Stimulated activated CD4-positive, alpha-beta T cell treated with anti-CD3 and anti-CD28 coated beads, TNF-alpha, amount 100 ng/mL, for 48 hours (primary cell): ENCODE data around the gene TMEM203.

Experiments
- DNase-seq, 3 donors: peaks; one replicate each; pipeline ENCODE4 v3.0.0-alpha.2; 2020; ENCODE audit warnings: low read depth in 3 of 3

The TMEM203 gene

DNA sequence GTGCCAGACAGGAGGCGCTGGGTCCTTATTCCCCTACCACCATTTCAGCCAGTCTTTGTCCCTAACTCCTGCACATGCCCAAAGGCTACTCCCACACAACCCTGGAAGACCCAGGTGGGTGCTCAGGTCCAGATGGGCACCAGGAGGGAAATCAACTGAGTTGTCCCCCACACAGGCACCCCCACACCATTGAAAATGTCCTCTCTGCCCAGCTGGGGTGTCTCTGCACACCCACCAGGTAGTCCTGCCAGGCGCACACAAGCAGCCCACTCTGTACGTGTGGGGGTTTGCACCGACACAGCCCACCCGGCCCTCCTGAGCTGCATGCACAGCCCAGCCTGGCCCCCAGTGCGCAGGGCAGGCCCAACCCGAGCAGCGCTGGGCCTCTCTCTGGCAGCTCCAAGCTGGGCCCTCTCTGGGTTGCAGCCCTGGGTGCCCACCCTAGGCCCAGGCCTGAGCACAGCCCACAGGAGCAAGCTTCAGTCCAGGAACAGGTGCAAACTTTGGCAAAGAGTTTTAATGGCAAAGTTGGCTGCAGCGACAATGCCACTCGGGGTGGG lies 14.4 kb upstream of the TMEM203 start:
- DNase-seq: no peak

- no peak for DNase-seq
Observed at GRCh38 chr9:137218754-137219271, 13.4 kb upstream of the TMEM203 start.

DNA sequence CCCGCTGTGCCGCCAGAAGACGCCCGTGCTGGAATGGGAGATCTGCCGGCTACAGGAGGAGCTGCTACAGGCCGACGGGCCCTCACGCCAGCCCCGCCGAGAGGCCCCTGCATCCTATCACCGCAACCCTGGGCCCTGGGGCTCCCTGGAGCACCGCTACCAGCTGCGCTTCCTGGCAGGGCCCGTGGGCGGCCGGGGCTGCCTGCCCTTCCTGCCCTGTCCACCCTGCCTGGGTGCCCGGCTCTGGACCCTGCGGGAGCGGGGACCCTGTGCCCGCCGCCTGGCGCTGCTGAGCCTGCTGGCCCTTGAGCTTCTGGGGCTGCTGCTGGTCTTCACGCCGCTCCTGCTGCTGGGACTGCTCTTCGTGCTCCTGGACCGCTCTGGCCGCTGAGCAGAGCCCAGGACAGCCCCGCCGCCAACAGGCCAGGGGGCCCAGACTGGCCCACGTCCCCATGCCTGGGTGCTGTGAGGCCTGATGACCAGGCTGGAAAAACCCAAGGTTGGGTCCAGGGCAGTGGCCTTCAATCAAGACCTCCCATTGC lies 12.8 kb upstream of the TMEM203 start:
- no peak for DNase-seq

DNA sequence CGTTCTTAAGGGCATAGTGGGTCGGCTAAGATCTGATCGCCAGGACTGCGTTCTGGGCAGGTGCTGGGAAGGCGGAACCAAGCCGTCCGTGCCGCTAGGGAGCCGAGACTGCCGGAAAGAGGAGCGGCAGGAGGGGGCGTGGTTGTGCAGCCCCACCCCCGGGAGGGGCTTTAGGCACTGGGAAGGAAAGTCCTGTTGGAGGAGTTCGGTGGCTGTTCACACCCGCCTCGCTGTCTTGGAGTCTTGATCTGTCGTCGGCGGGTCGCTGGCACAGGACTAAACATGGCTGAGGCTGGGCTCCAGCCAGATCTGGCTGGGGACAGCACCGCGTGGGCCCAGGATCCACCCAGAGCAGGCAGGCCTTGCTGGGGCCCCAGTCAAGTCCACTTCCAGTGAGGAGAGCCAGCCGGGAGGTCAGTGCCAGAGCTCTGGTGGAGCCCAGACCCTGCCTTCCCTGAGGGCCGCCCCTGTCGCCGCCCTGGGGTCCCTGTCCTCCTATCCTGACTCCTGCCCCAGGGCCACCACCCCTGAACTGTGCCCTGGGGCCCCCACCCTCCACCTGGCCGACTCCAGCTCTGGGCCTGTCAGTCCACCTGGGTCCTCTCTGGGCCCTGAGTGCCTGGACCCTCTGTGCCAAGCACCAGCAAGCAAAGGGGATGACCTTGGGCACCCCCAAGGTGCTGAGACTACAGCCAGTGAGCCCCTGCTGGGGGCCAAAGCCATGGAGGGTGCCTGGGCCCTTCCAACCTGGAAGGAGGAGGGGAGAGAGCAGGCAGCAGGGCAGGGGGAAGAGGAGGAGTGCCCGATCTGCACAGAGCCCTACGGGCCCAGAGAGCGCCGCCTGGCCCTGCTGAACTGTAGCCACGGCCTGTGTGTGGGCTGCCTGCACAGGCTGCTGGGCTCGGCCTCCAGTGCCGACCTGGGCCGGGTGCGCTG lies 12.1 kb upstream of the TMEM203 start:
- no peak for DNase-seq

- no peak for DNase-seq
Observed at GRCh38 chr9:137216188-137216965, 10.9 kb upstream of the TMEM203 start.

DNA sequence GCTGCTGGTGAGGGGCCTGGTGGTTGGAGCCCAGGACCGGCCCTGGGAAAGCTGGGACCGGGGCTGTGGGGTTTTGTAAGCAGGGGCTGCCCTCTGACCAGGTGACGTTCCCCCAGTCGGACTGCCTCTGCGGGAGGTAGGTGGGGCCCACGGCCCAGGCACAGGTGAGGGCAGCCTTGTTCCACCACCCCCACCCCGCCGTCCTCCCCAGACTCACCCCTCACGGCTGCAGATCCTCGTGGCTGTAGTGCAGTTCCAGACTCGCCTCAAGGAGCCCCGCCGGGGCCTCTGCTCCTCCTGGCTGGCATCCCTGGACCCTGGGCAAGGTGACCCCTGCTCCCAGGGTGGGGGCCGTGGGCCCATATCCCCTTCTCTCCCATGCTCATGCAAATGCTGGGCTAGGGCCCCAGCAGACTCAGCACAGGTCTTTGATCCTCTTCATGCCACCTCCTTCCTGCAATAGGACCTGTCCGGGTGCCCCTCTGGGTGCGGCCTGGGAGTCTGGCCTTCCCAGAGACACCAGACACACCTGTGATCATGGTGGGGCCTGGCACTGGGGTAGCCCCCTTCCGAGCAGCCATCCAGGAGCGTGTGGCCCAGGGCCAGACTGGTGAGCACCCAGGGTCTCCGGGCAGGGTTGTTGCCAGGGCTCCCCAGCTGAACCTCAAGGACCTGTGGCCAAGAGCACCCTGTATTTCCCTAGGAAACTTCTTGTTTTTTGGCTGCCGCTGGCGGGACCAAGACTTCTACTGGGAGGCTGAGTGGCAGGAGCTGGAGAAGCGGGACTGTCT lies 9.9 kb upstream of the TMEM203 start:
- DNase-seq: no peak

- no peak for DNase-seq
Observed at GRCh38 chr9:137214620-137215019, 9.2 kb upstream of the TMEM203 start.

DNA sequence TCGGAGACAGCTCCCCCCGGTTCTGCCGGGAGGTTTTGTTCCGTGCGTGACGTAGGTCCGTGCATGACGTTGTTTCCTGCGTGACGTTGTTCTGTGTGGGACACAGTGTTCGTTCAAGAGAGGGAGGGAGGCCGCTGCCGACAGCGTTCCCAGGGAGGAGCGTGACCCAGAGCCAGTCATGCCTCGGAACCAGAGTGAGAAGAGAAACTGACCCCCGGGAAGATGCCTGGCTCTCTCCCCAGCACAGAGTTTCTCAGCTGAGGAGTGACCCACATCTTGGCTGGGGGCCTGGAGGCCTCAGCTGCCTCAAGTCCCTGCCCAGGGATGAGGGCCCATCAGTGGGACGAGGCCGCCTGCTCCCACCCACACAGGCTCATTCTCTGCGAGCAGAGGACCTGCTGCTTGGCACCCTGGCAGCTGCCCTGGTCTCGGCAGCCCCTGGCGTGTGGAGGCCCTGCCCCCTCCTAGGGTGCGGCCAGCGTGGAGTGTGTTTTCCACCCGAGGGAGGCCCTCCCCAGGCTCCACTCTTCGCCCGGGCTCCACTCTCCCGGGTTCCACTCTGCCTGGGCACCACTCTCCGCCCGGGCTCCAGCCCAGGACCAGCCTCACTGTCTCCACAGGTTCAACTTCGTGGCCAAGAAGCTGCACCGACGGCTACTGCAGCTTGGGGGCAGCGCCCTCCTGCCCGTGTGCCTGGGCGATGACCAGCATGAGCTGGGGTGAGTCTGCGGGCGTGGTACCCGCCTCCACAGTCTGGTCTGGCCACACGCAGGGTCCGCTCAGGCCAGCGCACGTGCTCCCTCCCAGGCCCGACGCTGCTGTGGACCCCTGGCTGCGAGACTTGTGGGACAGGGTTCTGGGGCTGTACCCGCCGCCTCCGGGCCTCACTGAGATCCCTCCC lies 8.0 kb upstream of the TMEM203 start:
- no peak for DNase-seq

DNA sequence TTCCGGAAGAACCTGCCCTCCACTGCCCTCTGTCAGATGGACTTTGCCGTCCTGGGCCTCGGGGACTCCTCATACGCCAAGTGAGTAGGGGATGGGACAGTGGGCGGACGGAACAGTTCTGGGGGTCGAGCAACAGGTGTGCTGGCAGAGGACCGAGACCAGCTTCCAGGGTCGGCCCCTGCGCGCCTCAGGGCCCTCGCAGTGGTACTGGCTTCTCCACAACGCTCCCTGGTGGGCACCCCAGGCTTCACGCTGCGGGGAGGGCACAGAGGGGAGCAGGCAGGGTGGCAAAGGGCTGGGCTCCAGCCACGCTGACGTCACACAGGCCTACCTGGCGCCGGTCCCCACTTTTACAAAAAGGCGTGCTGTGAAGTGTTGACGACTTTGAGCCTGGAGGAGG lies 7.1 kb upstream of the TMEM203 start:
- DNase-seq: no peak

DNA sequence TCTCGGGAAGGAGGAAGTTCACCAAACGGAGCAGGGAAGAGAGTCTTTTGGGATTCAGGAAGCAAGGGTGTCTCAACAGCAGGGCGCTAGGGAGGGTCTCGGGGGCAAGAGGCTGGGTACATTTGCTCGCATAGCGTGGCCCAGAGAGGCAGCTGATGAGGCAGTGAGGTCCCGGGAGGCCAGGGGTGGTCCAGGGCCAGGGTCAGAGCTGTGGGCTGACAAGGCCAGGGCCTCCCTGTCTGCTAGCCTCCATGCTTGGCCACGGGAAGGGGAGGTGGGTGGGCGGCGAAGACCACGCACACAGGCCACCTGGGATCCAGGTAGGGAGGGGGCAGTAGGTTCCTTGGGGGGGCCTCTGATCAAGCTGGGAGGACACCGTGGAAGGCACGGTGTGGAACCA lies 6.1 kb upstream of the TMEM203 start:
- no peak for DNase-seq

- DNase-seq: no peak
Observed at GRCh38 chr9:137206602-137207001, 1.2 kb upstream of the TMEM203 start.

GRCh38 chr9:137204731-137205125 lies 720 bp downstream of the TMEM203 start:
- DNase-seq: no peak

DNA sequence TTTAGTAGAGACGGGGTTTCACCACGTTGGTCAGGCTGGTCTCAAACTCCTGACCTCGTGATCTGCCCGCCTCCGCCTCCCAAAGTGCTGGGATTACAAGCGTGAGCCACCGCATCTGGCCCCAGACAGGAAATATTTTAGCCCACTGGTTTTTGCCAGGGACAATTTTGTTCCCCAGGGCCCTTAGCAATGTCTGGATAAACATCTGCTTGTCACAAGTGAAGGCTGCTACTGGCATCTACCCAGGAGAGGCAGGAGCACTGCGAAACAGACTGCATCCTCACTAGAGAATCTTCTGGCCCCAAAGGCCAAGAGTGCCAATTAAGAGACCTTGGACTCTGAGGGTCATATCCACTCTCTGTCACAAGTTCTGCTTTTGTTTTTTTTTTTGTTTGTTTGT lies 2.5 kb downstream of the TMEM203 start:
- DNase-seq: no peak

GRCh38 chr9:137201205-137201868 lies 4.1 kb downstream of the TMEM203 start:
- no peak for DNase-seq

GRCh38 chr9:137200311-137201204 lies 4.9 kb downstream of the TMEM203 start, which contains the start of gene TPRN:
TPRN (minus strand) TSS chr9:137200741; CDS start chr9:137200711, 30 bp downstream.
- peak; percentile 96 to 99 (median 97) for DNase-seq

- DNase-seq: no peak
Observed at GRCh38 chr9:137199411-137200121, 5.9 kb downstream of the TMEM203 start.

GRCh38 chr9:137198902-137199283 lies 6.6 kb downstream of the TMEM203 start:
- DNase-seq: no peak
